ENCODE results near the gene SUGCT. TPM values are rescaled to one million over a fixed set of nuclear protein-coding genes. Genes with fewer than 3 reads are reported as not detected.

The SUGCT gene
- total RNA-seq, 2 experiments from 2014 or later = not detected

DNA sequence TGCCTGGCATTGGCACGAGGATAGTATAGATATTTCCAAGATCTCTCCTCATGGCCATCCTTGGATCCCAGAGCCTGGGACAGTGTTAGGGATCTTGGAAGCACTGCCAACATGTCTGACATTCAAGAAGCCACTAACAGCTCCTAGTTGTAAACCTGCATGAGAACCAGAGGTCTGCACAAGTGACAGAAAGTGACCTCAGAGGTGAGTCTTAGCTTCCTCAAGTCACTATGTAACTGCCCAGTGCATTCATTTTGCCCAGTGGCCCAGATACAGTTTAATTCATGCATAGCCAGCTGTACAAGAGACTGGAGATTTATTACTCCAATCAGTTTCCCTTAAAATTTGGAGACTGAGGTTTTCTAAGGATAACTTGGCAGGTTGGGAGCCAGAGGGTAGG is 16.7 kb downstream of the SUGCT start:
- no peaks in the 10 kb centered on the region for H3K79me2 ChIP-seq (ENCODE audit: insufficient read depth, low read depth, low read length)
- H3K36me3 ChIP-seq (ENCODE audit: insufficient read depth, low read length) = no peaks in the 10 kb centered on the region
- no peak overlapping the region for H3K27ac ChIP-seq (ENCODE audit: low read depth, low read length, poor library complexity, severe bottlenecking)
- CTCF ChIA-PET (ENCODE audit: unreplicated experiment) = no interaction called here
- H3K4me3 ChIP-seq (ENCODE audit: low read depth, low read length, poor library complexity, severe bottlenecking) = no peak overlapping the region
- TF ChIP-seq CTCF (conservative IDR thresholded peaks at IDR 0.05; ENCODE audit: low read length) (no peak), EZH2phosphoT487 (IDR thresholded peaks at IDR 0.05; ENCODE audit: borderline replicate concordance, low read depth, low read length) (no peak)
- POLR2A ChIA-PET = no interaction called here
- no peak for DNase-seq (ENCODE audit: low spot score)
- H3K9me3 ChIP-seq (ENCODE audit: low read length) = no peaks in the 10 kb centered on the region
- intact Hi-C loops (cut with micrococcal nuclease; ENCODE audit: unreplicated experiment) = no loop called here
- no peak overlapping the region for H3K4me2 ChIP-seq (ENCODE audit: low read length)
- H2AFZ ChIP-seq (ENCODE audit: low read length) = no peak overlapping the region
- H3K9me2 ChIP-seq (ENCODE audit: insufficient read depth, low read length) = no peaks in the 10 kb centered on the region
- no TSS peak for BruUV-seq (replicated peaks)
- no peaks in the 10 kb centered on the region for H4K20me1 ChIP-seq (ENCODE audit: insufficient read depth, low read length)
- no peaks in the 10 kb centered on the region for H3K4me1 ChIP-seq (ENCODE audit: insufficient read depth, low read length, poor library complexity, severe bottlenecking)

- TF ChIP-seq EZH2phosphoT487 (IDR thresholded peaks at IDR 0.05; ENCODE audit: borderline replicate concordance, low read depth, low read length) (no peak), CTCF (conservative IDR thresholded peaks at IDR 0.05; ENCODE audit: low read length) (no peak)
- no peak overlapping the region for H3K27ac ChIP-seq (ENCODE audit: low read depth, low read length, poor library complexity, severe bottlenecking)
- ChIA-PET CTCF (ENCODE audit: unreplicated experiment) (no interaction called here), POLR2A (no interaction called here)
- no peaks in the 10 kb centered on the region for H3K9me2 ChIP-seq (ENCODE audit: insufficient read depth, low read length)
- no peaks in the 10 kb centered on the region for H3K9me3 ChIP-seq (ENCODE audit: low read length)
- DNase-seq (ENCODE audit: low spot score) = no peak
- BruUV-seq (replicated peaks) = no TSS peak
- no peaks in the 10 kb centered on the region for H4K20me1 ChIP-seq (ENCODE audit: insufficient read depth, low read length)
- intact Hi-C loops (cut with micrococcal nuclease; ENCODE audit: unreplicated experiment) = no loop called here
- no peak overlapping the region for H3K4me3 ChIP-seq (ENCODE audit: low read depth, low read length, poor library complexity, severe bottlenecking)
- no peaks in the 10 kb centered on the region for H3K36me3 ChIP-seq (ENCODE audit: insufficient read depth, low read length)
- H2AFZ ChIP-seq (ENCODE audit: low read length) = no peak overlapping the region
- H3K79me2 ChIP-seq (ENCODE audit: insufficient read depth, low read depth, low read length) = no peaks in the 10 kb centered on the region
- no peaks in the 10 kb centered on the region for H3K4me1 ChIP-seq (ENCODE audit: insufficient read depth, low read length, poor library complexity, severe bottlenecking)
- no peak overlapping the region for H3K4me2 ChIP-seq (ENCODE audit: low read length)
Measured at GRCh38 chr7:40156988-40157387, 22.2 kb downstream of the SUGCT start.

DNA sequence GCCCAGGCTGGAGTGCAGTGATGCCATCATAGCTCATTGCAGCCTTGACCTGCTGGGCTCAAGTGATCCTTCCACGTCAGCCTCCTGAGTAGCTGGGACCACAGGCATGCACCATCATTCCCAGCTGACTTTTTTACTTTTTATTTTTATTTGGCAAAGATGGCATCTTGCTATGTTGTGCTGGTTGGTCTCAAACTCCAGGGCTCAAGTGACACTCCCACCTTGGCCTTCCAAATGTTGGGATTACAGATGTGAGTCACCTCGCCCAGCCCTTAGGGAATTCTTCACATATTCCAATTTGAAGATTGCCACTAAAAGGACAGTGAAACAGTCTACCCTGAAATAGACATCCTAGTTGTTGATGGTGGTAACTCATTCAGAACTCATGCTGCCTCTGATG is 27.7 kb downstream of the SUGCT start:
- no TSS peak for BruUV-seq (replicated peaks)
- CTCF ChIA-PET (ENCODE audit: unreplicated experiment) = no interaction called here
- no peaks in the 10 kb centered on the region for H3K4me1 ChIP-seq (ENCODE audit: insufficient read depth, low read length, poor library complexity, severe bottlenecking)
- no peaks in the 10 kb centered on the region for H3K9me2 ChIP-seq (ENCODE audit: insufficient read depth, low read length)
- no peak overlapping the region for H2AFZ ChIP-seq (ENCODE audit: low read length)
- no peaks in the 10 kb centered on the region for H4K20me1 ChIP-seq (ENCODE audit: insufficient read depth, low read length)
- POLR2A ChIA-PET = interaction anchor here (0.9 kb wide), 1 partner anchor 355 kb away, joined by 3 read pairs; no protein-coding TSS in a partner anchor
- DNase-seq (ENCODE audit: low spot score) = no peak
- H3K36me3 ChIP-seq (ENCODE audit: insufficient read depth, low read length) = no peaks in the 10 kb centered on the region
- no peak overlapping the region for H3K27ac ChIP-seq (ENCODE audit: low read depth, low read length, poor library complexity, severe bottlenecking)
- intact Hi-C loops (cut with micrococcal nuclease; ENCODE audit: unreplicated experiment) = no loop called here
- H3K9me3 ChIP-seq (ENCODE audit: low read length) = no peaks in the 10 kb centered on the region
- no peak overlapping the region for H3K4me3 ChIP-seq (ENCODE audit: low read depth, low read length, poor library complexity, severe bottlenecking)
- TF ChIP-seq EZH2phosphoT487 (IDR thresholded peaks at IDR 0.05; ENCODE audit: borderline replicate concordance, low read depth, low read length) (no peak), CTCF (conservative IDR thresholded peaks at IDR 0.05; ENCODE audit: low read length) (no peak)
- H3K79me2 ChIP-seq (ENCODE audit: insufficient read depth, low read depth, low read length) = no peaks in the 10 kb centered on the region
- H3K4me2 ChIP-seq (ENCODE audit: low read length) = no peak overlapping the region

Measured in OCI-LY7 (cell line).